RWPE1 (cell line): ENCODE measurements around the gene ABRACL.

Experiments used
- CTCF ChIA-PET: fragments of 350-600 bp; sonication (Branson Sonifier 250); formaldehyde crosslinking; extraction: SDS; loops from one replicate; lab custom pipeline; 2021; lab: Yijun Ruan, JAX
- POLR2A ChIA-PET: fragments of 400-600 bp; formaldehyde crosslinking; extraction: SDS; loops from one replicate; lab custom pipeline; 2020; ENCODE audit warnings: antibody characterized with exemption; ENCODE audit not compliant: low non-redundant PET; lab: Yijun Ruan, JAX
- DNase-seq: peaks from one replicate; pipeline ENCODE4 v3.0.0; 2012; ENCODE audit warnings: low spot score
- H3K27ac ChIP-seq: fragments of 450-650 bp; 2 replicates; pipeline ENCODE4 v1.5.1; 2017
- CTCF ChIP-seq: fragments of 450-650 bp; conservative IDR thresholded peaks from 2 replicates; pipeline ENCODE4 v1.5.1; 2017; ENCODE audit warnings: low read depth, mild to moderate bottlenecking

The ABRACL gene

GRCh38 chr6:139028658-139029469 is at the start of gene ABRACL:
Gene ABRACL, plus strand, starts transcription at chr6:139028745. Its CDS starts 5,416 bp downstream, at chr6:139034161.
- H3K27ac ChIP-seq, result peak within 1 kb of the TSS; percentile 62
- peak; percentile 48 for DNase-seq
- no peak for TF ChIP-seq CTCF
- POLR2A ChIA-PET, result no interaction called here
- CTCF ChIA-PET, result no interaction called here

GRCh38 chr6:138979365-138979764 is 49.2 kb upstream of the ABRACL start:
- CTCF ChIA-PET, result no interaction called here
- POLR2A ChIA-PET, result no interaction called here
- TF ChIP-seq CTCF, result no peak
- DNase-seq, result no peak
- H3K27ac ChIP-seq, result no peak overlapping the region

GRCh38 chr6:138979813-138980668 is 48.5 kb upstream of the ABRACL start:
- no peak overlapping the region for H3K27ac ChIP-seq
- TF ChIP-seq CTCF, result no peak
- ChIA-PET POLR2A (no interaction called here), CTCF (no interaction called here)
- DNase-seq, result no peak

GRCh38 chr6:138981416-138981815 is 47.1 kb upstream of the ABRACL start:
- TF ChIP-seq CTCF, result no peak
- CTCF ChIA-PET, result no interaction called here
- POLR2A ChIA-PET, result no interaction called here
- H3K27ac ChIP-seq, result no peak overlapping the region
- no peak for DNase-seq

- no peak overlapping the region for H3K27ac ChIP-seq
- no peak for DNase-seq
- POLR2A ChIA-PET, result interaction anchor here (0.9 kb wide), 1 partner anchor 169 kb away, joined by 3 read pairs; no protein-coding TSS in a partner anchor
- CTCF ChIA-PET, result interaction anchor here (1.2 kb wide), 1 partner anchor 170 kb away, joined by 3 read pairs; no protein-coding TSS in a partner anchor
- no peak for TF ChIP-seq CTCF
These were observed 42.0 kb upstream of the ABRACL start for GRCh38 chr6:138986578-138986977.

- TF ChIP-seq CTCF, result no peak
- no peak for DNase-seq
- POLR2A ChIA-PET, result interaction anchor here (0.9 kb wide), 1 partner anchor 169 kb away, joined by 3 read pairs; no protein-coding TSS in a partner anchor
- H3K27ac ChIP-seq, result peak overlapping the region; percentile 71
- CTCF ChIA-PET, result interaction anchor here (1.2 kb wide), 1 partner anchor 171 kb away, joined by 3 read pairs; no protein-coding TSS in a partner anchor
These were observed 41.4 kb upstream of the ABRACL start for GRCh38 chr6:138987080-138987642.
